ENCODE measurements around the gene CYP2J2. TPM values are rescaled to one million over a fixed set of nuclear protein-coding genes. Genes with fewer than 3 reads are reported as not detected.
"Not testable (repeated sequence)": the region's sequence is repeated elsewhere in the genome, so short reads cannot be mapped to it uniquely, and the experiment has no call there.

CYP2J2 gene
- total RNA-seq, 1 experiment from 2014 or later = 6.1 TPM

DNA sequence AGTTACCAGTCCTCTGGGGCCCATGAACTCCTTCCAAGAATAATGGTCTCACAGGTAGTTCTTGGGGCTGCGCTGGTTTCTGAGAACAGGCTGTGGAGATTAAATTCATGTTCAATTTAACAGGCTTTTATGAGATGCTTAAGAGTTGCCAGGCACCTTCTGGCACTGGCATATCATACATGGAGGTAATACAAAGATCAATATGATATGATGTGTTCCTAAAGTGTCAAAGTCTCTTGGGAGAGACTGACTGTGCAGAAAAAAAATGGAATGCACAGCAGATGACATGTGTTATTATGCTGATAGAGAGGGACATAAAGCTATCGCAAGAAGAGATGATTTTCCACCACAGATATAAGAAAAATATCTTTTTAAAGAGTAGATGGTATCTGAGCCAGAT, 6.8 kb downstream of the CYP2J2 start:
- no peak for DNase-seq (ENCODE audit: low spot score)

DNA sequence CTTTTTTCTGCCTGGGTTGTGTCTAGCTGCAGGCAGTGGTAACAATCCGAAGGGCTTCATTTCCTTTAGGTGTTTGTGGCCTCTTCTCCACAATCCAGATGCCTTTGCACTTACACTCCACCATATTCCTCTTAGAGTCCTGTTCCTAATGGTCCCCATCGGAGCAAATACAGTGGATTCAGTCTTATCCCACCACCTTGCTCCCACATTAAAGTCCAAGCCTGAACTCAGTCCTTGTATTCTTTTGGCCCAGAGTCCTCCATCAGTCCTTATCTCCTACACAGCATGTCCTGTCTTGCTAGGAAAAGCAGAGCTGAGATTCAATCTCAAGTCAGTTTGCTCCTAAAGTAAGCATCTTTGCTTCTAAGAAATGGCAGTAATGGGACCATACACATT, 8.8 kb downstream of the CYP2J2 start:
- DNase-seq (ENCODE audit: low spot score) = no peak

DNA sequence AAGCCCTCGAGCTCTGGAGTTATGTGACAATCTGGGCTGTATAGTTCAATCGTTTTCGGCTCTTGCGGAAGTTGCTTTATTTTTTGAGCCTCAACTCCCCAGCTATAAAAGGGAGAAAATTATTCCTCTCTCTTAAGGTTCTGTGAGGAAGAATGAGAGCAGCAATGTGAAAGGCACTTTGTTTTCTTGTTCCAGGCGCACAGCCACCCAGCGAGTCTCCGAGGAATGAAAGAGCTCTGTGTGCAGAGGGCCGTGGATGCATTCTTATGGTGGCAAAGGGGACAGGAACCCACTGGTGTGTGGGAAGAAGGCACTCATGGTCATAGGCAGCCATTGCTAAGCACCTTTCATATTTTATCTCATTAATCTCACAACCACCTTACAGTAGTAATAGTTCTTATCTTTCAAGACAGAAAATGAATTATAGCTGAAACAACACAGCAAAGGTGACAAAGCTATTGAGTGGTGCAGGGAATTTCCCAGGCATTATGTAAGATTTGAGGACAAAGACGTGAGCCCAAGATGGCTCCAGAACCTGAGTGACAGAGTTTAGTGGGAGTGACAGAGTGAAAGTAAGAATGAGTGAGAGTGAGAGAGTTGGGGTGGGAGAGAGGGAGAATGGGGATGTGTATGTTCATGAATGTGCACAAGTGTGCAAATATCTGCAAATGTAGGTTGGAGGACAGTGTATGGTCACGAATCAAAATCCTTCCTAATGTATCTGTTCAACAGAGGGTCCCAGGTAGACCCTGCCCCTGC, 9.4 kb downstream of the CYP2J2 start:
- DNase-seq (ENCODE audit: low spot score) = no peak

DNA sequence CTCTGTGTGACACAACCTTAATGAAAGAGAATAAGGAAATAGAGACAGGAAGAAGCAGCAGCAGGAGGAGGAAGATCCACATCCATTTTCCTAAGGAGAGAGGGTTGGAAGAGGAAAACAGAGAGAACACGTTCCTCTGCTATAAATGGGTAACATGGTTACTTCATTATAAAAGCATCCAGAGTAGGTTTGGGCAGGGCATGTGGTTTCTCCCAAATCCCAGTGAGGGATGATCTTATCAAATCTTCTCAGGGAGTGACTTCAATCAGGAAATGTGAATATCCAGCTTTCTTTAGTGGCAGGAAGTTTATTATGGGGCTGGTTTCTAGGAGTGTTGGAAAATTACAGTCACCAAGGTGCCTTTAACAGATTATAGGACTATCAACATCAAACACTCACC, 11.1 kb downstream of the CYP2J2 start:
- no peak for DNase-seq (ENCODE audit: low spot score)

DNA sequence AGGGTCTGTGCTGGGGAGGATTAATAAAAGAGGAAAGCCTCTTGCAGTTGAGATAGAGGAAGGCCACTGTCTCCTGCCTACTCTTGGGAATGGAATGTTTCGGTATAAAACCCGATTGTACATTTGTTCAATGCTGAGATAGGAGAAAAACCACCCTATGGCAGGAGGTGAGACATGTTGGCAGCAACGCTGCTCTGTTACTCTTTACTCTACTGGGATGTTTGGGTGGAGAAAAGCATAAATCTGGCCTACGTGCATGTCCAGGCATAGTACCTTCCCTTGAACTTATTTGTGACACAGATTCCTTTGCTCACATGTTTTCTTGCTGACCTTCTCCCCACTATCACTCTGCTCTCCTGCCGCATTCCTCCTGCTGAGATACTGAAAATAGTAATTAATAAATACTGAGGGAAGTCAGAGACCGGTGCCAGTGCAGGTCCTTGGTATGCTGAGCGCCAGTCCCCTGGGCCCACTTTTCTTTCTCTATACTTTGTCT, 11.7 kb downstream of the CYP2J2 start:
- not testable (repeated sequence) for DNase-seq (ENCODE audit: low spot score)

DNA sequence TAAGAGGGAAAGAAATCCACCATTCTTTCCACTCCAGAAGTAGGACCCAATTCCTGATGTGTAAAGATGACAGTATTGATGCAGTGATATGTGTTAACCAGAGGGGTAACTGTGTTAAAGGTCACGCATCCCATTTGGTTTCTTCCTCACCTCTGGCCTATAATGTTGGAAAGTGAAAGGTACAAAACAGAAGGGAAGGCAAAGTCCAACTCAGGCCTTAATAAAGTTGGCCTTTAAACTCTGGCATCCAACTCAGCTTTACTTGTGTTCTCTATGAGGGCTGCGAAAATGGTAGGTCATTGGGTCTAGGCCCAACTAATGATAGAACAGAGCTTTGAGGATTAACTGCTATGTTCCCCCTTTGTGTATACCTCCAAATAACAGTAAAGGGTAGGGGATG, 17.9 kb downstream of the CYP2J2 start:
- DNase-seq (ENCODE audit: low spot score) = no peak

DNA sequence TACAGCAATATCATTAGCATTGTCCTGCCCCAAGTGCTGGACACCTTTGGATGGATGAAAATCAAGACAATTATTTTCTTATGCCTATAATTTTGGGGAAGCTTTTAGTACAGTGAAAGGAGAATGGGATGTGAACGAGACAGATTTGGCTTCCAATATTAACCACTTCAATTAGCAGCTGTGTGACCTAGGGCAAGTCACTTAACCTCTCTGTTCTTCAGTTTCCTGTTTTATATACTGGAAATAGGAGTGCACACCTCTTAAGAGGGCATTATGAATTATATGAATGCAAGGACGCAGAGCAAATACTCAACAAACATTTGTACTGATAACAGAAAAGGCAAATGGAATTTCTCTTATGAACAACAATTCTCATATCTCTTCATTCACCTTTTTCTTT, 18.5 kb downstream of the CYP2J2 start:
- DNase-seq (ENCODE audit: low spot score) = no peak

DNA sequence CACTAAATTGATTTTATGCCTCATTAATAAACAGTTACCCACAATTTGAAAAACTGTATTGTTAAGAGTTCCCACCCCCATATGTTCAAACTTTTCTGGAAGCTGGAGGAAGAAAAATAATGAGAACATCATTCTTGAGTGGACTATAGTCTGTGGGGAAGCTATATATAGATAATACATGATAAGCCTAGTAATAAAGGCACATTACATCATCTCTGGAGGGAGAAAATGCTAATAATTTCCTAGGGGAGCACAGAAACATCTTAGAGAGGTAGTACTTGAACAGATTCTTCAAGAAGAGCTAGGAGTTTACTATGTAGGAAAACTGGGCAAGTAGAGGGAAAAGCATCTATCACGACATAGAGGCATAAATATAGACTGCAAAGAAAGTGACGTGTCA, 19.6 kb downstream of the CYP2J2 start:
- DNase-seq (ENCODE audit: low spot score) = no peak

DNA sequence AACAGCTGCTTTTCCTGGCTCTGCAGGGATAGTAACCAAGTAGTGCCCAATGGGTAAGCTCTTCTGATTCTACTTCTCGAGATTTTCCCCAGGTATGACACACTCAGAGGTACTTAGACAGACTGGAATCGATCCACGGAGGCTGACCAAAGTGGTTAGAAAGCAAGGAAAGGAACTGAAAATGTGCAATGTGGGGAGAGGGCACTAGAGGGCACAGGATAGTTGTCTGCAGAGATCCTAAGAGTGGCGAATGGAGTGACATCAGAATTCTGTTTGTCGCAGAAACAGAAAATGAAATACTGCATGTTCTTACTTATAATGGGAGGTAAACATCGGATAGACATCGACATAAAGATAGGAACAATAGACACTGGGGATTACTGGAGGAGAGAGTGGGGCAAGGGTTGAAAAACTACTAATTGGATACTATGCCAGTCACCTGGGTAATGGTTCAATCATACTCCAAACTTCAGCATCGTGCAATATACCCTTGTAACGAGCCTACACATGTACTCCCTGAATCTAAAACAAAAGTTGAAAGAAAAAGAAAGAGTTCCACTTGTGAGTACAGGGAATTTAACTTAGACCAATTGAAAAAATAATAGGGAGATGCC, 23.3 kb downstream of the CYP2J2 start:
- peak; percentile 27 for DNase-seq (ENCODE audit: low spot score)

DNA sequence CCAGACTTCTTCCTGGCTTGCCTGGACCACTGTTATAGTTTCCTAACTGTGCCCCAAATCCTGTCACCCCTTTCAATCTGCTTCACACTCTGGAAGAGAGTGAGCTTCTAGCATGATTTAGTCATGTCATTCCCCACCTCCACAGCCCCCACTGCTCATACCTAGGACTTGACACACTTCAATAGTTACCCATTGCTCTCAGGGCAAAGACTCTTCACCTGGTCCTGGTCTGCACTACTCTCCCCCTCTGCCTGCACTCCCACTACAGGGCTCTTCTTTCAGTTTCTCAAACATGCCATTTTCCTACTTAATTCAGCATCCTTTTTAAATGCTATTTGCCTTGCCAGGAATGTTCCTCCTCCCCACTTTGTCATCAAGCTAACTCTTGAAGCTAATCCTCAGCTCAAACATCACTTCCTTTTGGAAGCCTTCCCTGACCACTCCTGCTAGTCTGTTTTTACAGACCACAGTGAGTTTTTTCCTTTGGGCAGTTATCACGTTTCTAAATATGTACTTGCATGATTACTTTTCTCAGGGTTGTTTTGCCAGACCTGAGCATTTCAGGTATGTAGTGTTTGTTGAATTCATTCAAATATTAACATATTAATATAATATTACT, 24.7 kb downstream of the CYP2J2 start:
- no peak for DNase-seq (ENCODE audit: low spot score)

DNA sequence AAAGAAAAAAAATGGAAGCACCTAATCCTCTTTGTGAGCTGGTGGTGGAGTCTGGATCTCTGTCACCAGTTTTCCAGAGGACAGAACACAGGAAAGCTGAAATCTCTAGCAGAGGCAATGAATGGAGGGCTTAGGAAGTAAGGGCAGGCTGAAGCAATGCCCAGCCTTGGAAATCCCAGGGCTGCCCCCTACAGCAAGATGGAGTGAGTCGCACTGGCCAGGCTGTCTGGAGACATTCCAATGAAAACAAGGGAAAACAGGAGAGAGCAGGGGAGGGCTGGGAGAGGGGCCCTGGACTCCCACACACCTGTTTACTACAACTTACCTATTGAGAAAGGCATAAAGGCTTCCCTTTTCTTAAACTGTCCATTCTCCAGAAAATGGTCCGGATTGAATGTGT, 25.9 kb downstream of the CYP2J2 start:
- DNase-seq (ENCODE audit: low spot score) = peak; percentile 21

DNA sequence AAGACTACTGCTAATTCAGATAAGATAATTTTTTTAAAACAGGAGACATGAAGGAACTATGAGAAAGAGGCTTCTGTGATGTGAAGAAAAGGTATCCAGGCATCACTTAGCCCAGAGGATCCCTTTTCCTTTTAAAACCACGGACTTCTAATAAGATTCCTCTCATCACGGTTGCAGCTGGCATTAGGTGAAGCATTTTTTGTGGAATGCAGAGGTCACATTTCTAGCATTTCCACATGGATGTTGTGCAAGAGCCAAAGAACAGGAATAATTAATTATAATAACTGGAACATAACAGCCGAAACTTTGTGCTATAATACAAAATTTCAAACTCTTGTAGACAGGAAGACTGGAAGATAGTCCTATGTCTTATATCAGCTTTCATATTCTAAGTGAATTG, 27.6 kb downstream of the CYP2J2 start:
- no peak for DNase-seq (ENCODE audit: low spot score)

DNA sequence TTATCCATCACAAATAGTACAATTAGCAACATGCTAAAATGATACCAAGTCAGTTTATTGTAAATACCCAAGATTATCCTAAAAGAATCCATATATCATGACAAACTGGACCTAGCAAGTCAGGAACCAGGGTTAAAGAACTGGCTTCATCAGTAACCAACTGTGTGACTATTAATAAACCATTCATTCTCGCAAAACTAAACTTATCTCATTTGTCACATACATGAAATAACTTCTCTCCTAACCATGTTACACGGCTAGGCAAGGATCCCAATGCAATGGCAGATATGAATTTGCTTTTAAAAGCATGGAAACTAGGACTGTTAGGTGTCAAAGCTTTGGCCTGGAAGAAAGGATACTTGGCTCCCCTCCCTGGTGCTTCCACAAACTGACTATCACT, 29.4 kb downstream of the CYP2J2 start:
- no peak for DNase-seq (ENCODE audit: low spot score)

DNA sequence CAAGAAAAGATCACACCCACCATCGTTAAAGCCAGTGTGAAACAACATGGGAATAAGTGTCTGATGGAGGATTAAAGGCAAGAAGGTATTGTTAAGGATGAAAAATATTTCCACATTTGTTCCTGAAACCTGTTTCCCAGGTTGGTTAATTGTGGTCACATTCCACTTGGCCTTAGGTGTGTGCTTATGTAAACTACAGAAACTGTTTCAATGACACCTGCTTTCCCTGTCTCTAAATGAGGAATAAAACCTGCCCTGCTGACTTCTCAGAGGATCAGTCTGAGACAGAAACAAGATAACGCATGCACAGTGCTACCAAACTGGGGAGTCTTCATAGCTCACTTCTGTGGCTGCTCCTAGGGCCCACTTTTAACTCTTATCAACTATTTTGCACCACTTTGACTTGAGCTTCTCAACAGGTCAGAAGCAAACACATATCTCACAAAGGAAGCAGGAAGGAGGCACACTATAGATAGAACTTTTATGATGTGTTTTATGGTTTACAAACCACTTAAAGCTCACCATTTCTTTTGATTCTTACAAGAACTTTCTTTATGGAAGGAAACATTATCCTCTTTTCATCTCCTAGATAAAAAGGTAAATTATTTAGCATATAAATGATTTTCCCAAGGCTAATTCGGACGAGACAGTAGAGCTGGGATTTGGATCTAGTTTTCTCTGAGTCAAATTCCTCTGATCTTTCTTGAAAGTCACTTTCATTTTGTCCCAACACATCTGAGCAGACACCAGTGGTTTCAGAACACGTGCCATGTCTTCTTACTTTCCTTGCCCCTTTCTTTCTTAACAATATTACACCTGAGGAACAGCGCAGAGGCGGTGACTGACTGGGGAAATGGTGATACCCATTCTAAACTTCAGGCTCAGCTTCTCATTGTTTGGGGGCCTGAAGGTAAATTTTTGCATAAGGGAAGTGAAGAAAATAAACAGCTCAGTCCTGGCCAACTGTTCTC, 33.4 kb downstream of the CYP2J2 start:
- DNase-seq (ENCODE audit: low spot score) = no peak

DNA sequence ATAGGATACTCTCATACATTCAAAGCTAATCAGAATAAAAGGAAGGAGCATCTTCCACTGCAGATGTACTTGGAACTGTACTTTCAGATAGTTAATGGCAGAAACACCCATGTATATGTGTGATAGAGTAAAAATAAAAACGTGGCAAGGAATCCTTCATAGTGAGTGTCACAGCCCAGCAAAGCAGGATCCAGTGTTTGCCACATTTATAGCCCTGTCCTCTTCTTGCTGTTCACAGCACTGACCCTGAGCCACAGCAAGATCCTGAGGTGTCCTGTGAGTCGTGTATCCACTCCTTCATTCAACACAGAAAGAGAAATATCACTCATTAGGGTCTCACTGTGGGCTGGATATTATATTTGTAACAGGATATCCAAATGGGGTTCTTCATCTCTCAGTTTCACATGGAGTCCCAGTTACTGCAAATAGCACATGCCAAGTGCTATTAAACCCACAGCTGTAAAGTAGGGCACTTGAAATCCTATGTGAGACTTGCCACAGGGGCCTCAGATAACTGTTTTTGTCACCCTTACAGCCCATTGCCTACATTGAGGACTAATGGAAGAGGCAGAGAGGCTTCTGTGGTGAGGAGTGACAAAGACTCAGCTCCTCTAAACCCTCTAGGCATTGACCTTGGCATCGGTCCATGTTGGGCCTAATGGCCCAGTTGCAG, 41.3 kb downstream of the CYP2J2 start:
- DNase-seq (ENCODE audit: low spot score) = no peak

DNA sequence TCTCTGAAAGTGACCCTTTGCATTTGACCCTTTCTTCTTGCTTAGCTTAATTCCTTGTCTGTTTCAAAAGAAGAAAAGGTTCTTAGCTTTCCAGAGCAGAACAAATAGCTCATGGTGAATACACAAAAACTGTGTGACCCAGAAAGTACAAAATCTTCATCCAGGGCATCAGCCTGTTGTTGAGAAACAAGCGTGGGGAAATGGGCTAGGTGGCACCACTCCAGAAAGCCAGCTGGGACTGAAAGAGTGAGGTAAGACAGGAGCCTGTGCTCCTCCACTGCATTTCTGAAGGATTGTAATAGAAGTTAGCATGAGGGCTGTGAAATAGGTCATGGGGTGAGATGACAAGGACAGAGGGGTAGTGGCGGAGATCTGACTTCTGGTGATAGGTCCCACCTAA, 45.8 kb downstream of the CYP2J2 start:
- DNase-seq (ENCODE audit: low spot score) = no peak

DNA sequence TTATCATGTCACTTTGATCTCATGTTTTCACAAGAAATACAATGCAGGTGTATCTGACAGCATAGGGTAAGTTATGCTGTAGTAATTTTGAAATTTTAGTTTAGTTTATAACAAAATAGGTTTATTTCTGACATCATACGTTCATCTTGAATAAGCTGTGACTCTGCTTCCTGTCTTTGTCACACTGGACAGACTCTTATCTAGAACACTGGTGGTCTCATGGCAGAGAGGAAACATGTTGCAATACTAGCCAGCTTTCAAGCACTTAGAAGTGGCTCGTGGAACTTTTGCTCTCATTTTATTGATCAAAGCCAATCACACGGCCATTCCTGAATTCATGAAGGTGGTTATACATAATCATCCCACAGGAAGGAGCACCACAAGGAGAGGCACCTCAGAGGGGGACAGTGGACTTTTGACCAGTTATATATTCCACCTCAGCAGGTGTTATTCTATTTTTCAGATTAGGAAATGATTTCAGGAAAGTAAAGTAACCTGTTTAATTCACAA, 46.5 kb downstream of the CYP2J2 start:
- DNase-seq (ENCODE audit: low spot score) = no peak

DNA sequence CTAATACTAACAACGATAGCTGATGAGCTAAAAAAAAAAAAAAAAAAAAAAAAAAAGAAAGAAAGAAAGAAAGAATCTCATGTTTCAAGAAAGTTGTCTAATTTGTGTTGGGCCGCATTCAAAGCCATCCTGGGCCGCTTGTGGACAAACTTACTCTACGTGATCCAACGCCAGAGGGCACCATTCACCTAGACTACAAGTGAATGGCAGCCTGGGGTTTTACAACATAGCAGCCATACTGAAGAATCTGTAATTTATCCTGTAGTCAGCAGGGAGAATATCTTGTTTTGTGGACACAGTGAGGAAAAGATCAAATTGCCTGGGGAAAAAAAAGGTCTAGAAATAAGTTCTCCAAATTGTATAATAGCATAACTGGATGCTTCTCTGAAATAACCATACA, 47.0 kb downstream of the CYP2J2 start:
- peak; percentile 51 for DNase-seq (ENCODE audit: low spot score)

DNA sequence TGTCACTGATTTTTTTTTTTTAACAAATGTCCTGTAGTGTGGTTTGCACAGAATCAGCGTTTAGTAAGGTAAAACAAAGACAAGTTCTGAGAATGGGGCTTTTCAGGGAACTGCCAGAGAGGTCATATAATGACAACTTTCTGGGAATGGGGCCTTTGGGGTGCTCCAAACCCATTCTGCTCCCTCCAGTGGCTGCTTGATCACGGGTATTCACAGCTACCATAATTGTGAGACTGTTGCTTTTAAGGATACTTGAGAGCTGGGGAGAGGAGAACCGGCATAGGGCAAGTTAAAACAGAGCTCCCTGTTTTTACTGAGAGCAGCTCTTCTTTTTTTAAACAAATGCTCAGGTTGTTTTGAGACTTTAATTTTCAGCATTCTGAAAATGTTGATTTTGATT, 48.2 kb downstream of the CYP2J2 start:
- DNase-seq (ENCODE audit: low spot score) = no peak

DNA sequence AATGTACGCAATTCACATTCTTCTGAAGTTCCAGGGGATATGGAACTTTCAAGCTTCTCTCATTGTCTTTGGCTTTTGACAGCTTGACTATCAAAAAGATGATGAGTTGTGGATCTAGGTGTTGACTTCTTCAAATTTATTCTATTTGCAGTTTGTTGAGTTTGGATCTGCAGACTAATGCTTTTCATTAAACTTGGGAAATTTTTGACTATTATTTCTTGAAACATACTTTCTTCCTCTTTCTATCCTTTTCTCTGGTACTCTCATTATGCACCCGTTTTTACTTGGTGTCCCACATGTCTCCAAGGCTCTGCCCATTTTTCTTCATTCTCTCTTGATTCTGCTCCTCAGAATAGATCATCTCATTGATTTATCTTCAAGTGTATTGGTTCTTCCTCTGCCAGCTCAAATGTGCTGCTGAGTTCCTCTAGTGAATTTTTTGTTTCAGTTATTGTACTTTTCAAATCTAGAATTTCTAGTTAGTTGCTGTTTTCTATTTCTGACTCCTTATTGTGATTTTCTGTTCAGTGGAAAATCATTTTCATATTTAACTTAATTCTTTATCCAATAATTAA, 49.4 kb downstream of the CYP2J2 start:
- DNase-seq (ENCODE audit: low spot score) = no peak

DNA sequence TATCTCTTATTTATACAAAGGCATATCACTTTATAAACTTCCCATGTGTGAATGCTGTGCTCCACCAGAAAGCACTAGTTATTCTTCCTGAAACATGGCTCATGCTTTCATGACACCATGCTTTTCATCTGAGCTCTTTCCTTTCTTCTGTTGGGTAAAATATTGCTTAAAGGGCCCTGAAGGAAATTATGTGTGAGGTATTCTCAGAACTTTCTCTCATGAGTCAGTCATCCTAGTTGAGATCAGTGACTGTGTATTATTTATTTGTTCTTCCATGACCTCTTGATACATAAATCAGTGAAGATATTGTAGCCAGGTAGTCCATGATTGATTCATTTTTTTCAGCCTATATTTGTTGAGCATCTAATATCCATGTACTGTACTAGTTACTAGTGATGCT, 54.8 kb downstream of the CYP2J2 start:
- no peak for DNase-seq (ENCODE audit: low spot score)

All from H4 (cell line).